MM.1S (cell line): ENCODE measurements around the gene XXYLT1.

ENCODE experiments used
- EZH2 ChIP-seq: fragments of 300-600 bp; sonication (generic); optimal IDR thresholded peaks from 2 replicates; pipeline ENCODE3; 2017; ENCODE audit warnings: low read depth, mild to moderate bottlenecking, antibody characterized with exemption, low read length, mixed read lengths
- EZH2phosphoT487 ChIP-seq: fragments of 300-600 bp; sonication (generic); IDR thresholded peaks from 2 replicates; pipeline ENCODE4 v1.6.1; 2018; ENCODE audit warnings: antibody characterized with exemption, low read length
- TF ChIP-seq, protein P1 (sequence below): fragments of 300-600 bp; sonication (generic); IDR thresholded peaks from 2 replicates; pipeline ENCODE4 v1.5.1; 2016; ENCODE audit warnings: antibody characterized with exemption, low read length, mixed read lengths

DNA sequence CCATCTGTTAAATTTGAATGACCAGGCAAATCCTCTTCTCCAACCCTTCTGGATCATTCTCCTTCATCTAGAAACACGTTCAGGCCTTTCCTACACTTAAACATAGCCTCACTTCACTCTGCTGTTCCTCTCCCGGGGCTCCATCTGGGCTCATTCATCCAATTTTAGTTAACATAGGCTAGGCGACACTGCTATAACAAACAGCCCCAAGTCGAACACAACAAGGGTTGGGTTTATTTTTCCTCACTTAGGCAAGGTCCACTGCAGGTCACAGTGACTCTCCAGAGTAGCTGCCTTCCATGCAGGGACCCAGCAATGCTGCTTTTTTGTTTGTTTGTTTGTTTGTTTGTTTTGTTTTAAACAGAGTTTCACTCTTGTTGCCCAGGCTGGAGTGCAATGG lies 250.8 kb downstream of the XXYLT1 start:
- TF ChIP-seq, protein P1, sequence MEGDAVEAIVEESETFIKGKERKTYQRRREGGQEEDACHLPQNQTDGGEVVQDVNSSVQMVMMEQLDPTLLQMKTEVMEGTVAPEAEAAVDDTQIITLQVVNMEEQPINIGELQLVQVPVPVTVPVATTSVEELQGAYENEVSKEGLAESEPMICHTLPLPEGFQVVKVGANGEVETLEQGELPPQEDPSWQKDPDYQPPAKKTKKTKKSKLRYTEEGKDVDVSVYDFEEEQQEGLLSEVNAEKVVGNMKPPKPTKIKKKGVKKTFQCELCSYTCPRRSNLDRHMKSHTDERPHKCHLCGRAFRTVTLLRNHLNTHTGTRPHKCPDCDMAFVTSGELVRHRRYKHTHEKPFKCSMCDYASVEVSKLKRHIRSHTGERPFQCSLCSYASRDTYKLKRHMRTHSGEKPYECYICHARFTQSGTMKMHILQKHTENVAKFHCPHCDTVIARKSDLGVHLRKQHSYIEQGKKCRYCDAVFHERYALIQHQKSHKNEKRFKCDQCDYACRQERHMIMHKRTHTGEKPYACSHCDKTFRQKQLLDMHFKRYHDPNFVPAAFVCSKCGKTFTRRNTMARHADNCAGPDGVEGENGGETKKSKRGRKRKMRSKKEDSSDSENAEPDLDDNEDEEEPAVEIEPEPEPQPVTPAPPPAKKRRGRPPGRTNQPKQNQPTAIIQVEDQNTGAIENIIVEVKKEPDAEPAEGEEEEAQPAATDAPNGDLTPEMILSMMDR: no peak
- TF ChIP-seq EZH2 (no peak), EZH2phosphoT487 (no peak)
